IMR-90 (cell line): ENCODE measurements around the gene C2. TPM values are rescaled to one million over a fixed set of nuclear protein-coding genes. Genes with fewer than 3 reads are reported as not detected.

Experiments
- ATAC-seq: fragments of 200-7000 bp; cut with Tn5 transposase; 2 replicates; pipeline ENCODE4 v1.9.1; 2020; ENCODE audit warnings: low read depth, mild to moderate bottlenecking, moderate library complexity
- BruUV-seq: library from RNA; stranded (reverse); fragments of 400-500 nt; replicated peaks from 2 replicates; lab custom pipeline; 2021; lab: Mats Ljungman, UMichigan
- CTCF ChIA-PET: fragments of 300-600 bp; formaldehyde crosslinking; extraction: SDS; loops from one replicate; lab custom pipeline; 2021; ENCODE audit warnings: antibody characterized with exemption; lab: Yijun Ruan, JAX
- POLR2A ChIA-PET: fragments of 300-600 bp; sonication (Branson Sonifier 250); formaldehyde crosslinking; loops from one replicate; lab custom pipeline; 2022; ENCODE audit warnings: antibody characterized with exemption; ENCODE audit not compliant: unreplicated experiment; lab: Charles Lee
- DNase-seq: peaks from one replicate; pipeline ENCODE4 v3.0.0; 2013
- H2AFZ ChIP-seq: replicated peaks from 2 replicates; pipeline ENCODE3; 2013; ENCODE audit warnings: low read length, mild to moderate bottlenecking; ENCODE audit not compliant: poor library complexity
- H2AK5ac ChIP-seq: 2 replicates; pipeline ENCODE4 v1.6.1; 2013; ENCODE audit warnings: low read depth, low read length, inconsistent platforms
- H2AK9ac ChIP-seq: replicated peaks from 2 replicates; pipeline ENCODE3; 2013; ENCODE audit warnings: mild to moderate bottlenecking, low read depth, low read length, moderate library complexity; ENCODE audit not compliant: poor library complexity
- H2BK120ac ChIP-seq: 2 replicates; pipeline ENCODE4 v1.6.1; 2013; ENCODE audit warnings: low read depth, low read length, inconsistent platforms
- H2BK15ac ChIP-seq: 3 replicates; pipeline ENCODE4 v1.6.1; 2013; ENCODE audit warnings: low read depth, low read length, inconsistent platforms
- H2BK20ac ChIP-seq: 2 replicates; pipeline ENCODE4 v1.6.1; 2013; ENCODE audit warnings: low read depth, mild to moderate bottlenecking, inconsistent platforms, low read length, moderate library complexity
- H2BK5ac ChIP-seq: 2 replicates; pipeline ENCODE4 v1.6.1; 2013; ENCODE audit warnings: mild to moderate bottlenecking, low read depth, low read length, inconsistent platforms; ENCODE audit not compliant: poor library complexity, severe bottlenecking
- H3K14ac ChIP-seq: replicated peaks from 2 replicates; pipeline ENCODE4 v1.6.1; 2013; ENCODE audit warnings: low read depth, low read length, inconsistent platforms
- H3K18ac ChIP-seq: 2 replicates; pipeline ENCODE4 v1.6.1; 2013; ENCODE audit warnings: low read depth, low read length, control low read depth
- H3K23ac ChIP-seq: 2 replicates; pipeline ENCODE4 v1.6.1; 2013; ENCODE audit warnings: low read depth, low read length, inconsistent platforms
- H3K27ac ChIP-seq: 2 replicates; pipeline ENCODE4 v1.5.1; 2013; ENCODE audit warnings: mild to moderate bottlenecking, control low read depth, low read length; ENCODE audit not compliant: insufficient read depth
- H3K27me3 ChIP-seq: 2 replicates; pipeline ENCODE4 v1.6.1; 2013; ENCODE audit warnings: low read length; ENCODE audit not compliant: control insufficient read depth, insufficient read depth
- H3K36me3 ChIP-seq: 2 replicates; pipeline ENCODE4 v1.6.1; 2013; ENCODE audit warnings: low read length, mixed read lengths; ENCODE audit not compliant: control insufficient read depth, insufficient read depth
- H3K4ac ChIP-seq: 2 replicates; pipeline ENCODE4 v1.6.1; 2013; ENCODE audit warnings: low read depth, low read length, inconsistent platforms
- H3K4me1 ChIP-seq: 2 replicates; pipeline ENCODE4 v1.6.1; 2013; ENCODE audit warnings: low read length, mixed read lengths; ENCODE audit not compliant: control insufficient read depth, insufficient read depth
- H3K4me2 ChIP-seq: 2 replicates; pipeline ENCODE4 v1.6.1; 2013; ENCODE audit warnings: low read depth, mild to moderate bottlenecking, control low read depth, low read length, moderate library complexity
- H3K4me3 ChIP-seq: 2 replicates; pipeline ENCODE4 v1.5.1; 2013; ENCODE audit warnings: low read depth, mild to moderate bottlenecking, control low read depth, low read length, moderate library complexity; ENCODE audit not compliant: insufficient read depth
- H3K56ac ChIP-seq: 2 replicates; pipeline ENCODE4 v1.6.1; 2013; ENCODE audit warnings: low read length, inconsistent platforms; ENCODE audit not compliant: insufficient read depth; ENCODE audit errors: extremely low read depth
- H3K79me1 ChIP-seq, 2 experiments: 2 replicates each; pipeline ENCODE4 v1.6.1; 2013; ENCODE audit warnings: low read length in 2 of 2, inconsistent platforms in 1 of 2, low read depth in 1 of 2
- H3K9ac ChIP-seq: 2 replicates; pipeline ENCODE4 v1.6.1; 2013; ENCODE audit warnings: low read depth, low read length, control low read depth
- H3K9me1 ChIP-seq: 2 replicates; pipeline ENCODE4 v1.6.1; 2013; ENCODE audit warnings: low read length, inconsistent platforms; ENCODE audit not compliant: insufficient read depth
- H3K9me3 ChIP-seq: 2 replicates; pipeline ENCODE4 v1.6.1; 2013; ENCODE audit warnings: low read length; ENCODE audit not compliant: control insufficient read depth, insufficient read depth
- H4K20me1 ChIP-seq: 2 replicates; pipeline ENCODE4 v1.6.1; 2013; ENCODE audit warnings: low read length, inconsistent platforms; ENCODE audit not compliant: insufficient read depth
- H4K5ac ChIP-seq: 2 replicates; pipeline ENCODE4 v1.6.1; 2013; ENCODE audit warnings: mild to moderate bottlenecking, low read depth, low read length, control low read depth
- H4K8ac ChIP-seq, 2 experiments: 2 replicates each; pipeline ENCODE4 v1.6.1; 2013; ENCODE audit warnings: low read depth in 2 of 2, low read length in 2 of 2, control low read depth in 1 of 2, inconsistent platforms in 1 of 2
- H4K91ac ChIP-seq: 2 replicates; pipeline ENCODE4 v1.6.1; 2013; ENCODE audit warnings: low read depth, low read length, inconsistent platforms; ENCODE audit not compliant: insufficient read depth
- BHLHE40 ChIP-seq: fragments of 150-350 bp; IDR thresholded peaks from 2 replicates; pipeline ENCODE4 v1.6.1; 2016; ENCODE audit warnings: mild to moderate bottlenecking, low read depth, low read length
- CHD1 ChIP-seq: IDR thresholded peaks from 2 replicates; pipeline ENCODE4 v1.6.1; 2012; ENCODE audit warnings: low read depth, low read length, improper control_type of control experiment
- CTCF ChIP-seq: conservative IDR thresholded peaks from 2 replicates; pipeline ENCODE4 v1.5.1; 2012; ENCODE audit warnings: mild to moderate bottlenecking, low read depth, low read length, improper control_type of control experiment
- MAFK ChIP-seq: IDR thresholded peaks from 2 replicates; pipeline ENCODE4 v1.6.1; 2012; ENCODE audit warnings: low read depth, low read length, improper control_type of control experiment
- MAZ ChIP-seq: IDR thresholded peaks from 2 replicates; pipeline ENCODE4 v1.6.1; 2012; ENCODE audit warnings: low read depth, mild to moderate bottlenecking, low read length, improper control_type of control experiment, moderate library complexity, borderline replicate concordance
- POLR2A ChIP-seq: IDR thresholded peaks from 2 replicates; pipeline ENCODE4 v1.6.1; 2012; ENCODE audit warnings: mild to moderate bottlenecking, low read depth, low read length
- RAD21 ChIP-seq: IDR thresholded peaks from 2 replicates; pipeline ENCODE4 v1.6.1; 2012; ENCODE audit warnings: low read length, improper control_type of control experiment
- RCOR1 ChIP-seq: IDR thresholded peaks from 2 replicates; pipeline ENCODE4 v1.6.1; 2012; ENCODE audit warnings: mild to moderate bottlenecking, low read length, improper control_type of control experiment; ENCODE audit not compliant: insufficient replicate concordance
- WGBS, 2 experiments: methylation state at CpG; one replicate each; pipeline versions ENCODE4 v1.1.5 to v1.1.7; 2013; ENCODE audit warnings: missing lambda C conversion rate in 2 of 2; ENCODE audit not compliant: insufficient read length in 1 of 2; ENCODE audit errors: extremely low coverage in 2 of 2; 5-methylcytosine and 5-hydroxymethylcytosine counted together
- dilution Hi-C: fragments of 300-500 bp; cut with HindIII; formaldehyde crosslinking; loops from one replicate; pipeline ENCODE4 v1.14.3; 2018; ENCODE audit warnings: low sequenced_read_pairs; ENCODE audit not compliant: unreplicated experiment
- in situ Hi-C: fragments of 300-500 bp; cut with MboI; formaldehyde crosslinking; loops from 3 replicates; pipeline ENCODE4 v1.14.3; 2019; ENCODE audit warnings: low sequenced_read_pairs, inconsistent platforms, mixed read lengths
- intact Hi-C: fragments of 100-400 bp; cut with micrococcal nuclease; formaldehyde crosslinking; loops from 2 replicates; pipeline ENCODE4 v1.10.0; 2022
- polyA plus RNA-seq, 3 experiments: library from polyadenylated mRNA; depleted of rRNA; stranded (reverse); fragments of >200 nt; gene quantifications; 2 replicates each; pipeline ENCODE4 v1.2.3, GENCODE V29; 2012; ENCODE audit warnings: low replicate concordance in 1 of 3
- total RNA-seq: library from RNA; depleted of rRNA; stranded (reverse); fragments of >200 nt; gene quantifications from 2 replicates; pipeline ENCODE4 v1.2.3, GENCODE V29; 2012

The C2 gene
- total and polyA plus RNA-seq, 2 of the 4 experiments (the other 2 are of a cell fraction): 0.18 to 0.19 TPM

- CTCF ChIA-PET: no interaction called here
Measured at GRCh38 chr6:31899215-31899614, 28.3 kb upstream of the C2 start.

More at GRCh38 chr6:31899215-31899614, 28.3 kb upstream of the C2 start:
- Histone ChIP-seq H2BK20ac (no peak overlapping the region), H4K8ac (no peak overlapping the region), H4K91ac (no peak overlapping the region), H3K27ac (no peak overlapping the region), H4K20me1 (peaks cover 7% of the 10 kb centered on the region), H2AK5ac (no peak overlapping the region), H2BK120ac (no peak overlapping the region), H3K9me3 (no peaks in the 10 kb centered on the region), H3K4me2 (no peak overlapping the region), H3K36me3 (peaks cover 12% of the 10 kb centered on the region; the same call in 1 of the 2 replicates), H3K9ac (no peak overlapping the region; the same call in 1 of the 2 replicates), H3K18ac (no peak overlapping the region), H2AFZ (no peak overlapping the region), H3K9me1 (peaks cover 5% of the 10 kb centered on the region; the same call in 1 of the 2 replicates), H3K56ac (no peak overlapping the region), H2AK9ac (no peak overlapping the region), H3K14ac (no peak overlapping the region), H3K79me1 (peaks cover 22 to 54% of the 10 kb centered on the region in 2 experiments), H3K4me1 (peaks cover 12% of the 10 kb centered on the region), H3K27me3 (no peaks in the 10 kb centered on the region), H2BK15ac (no peak overlapping the region), H3K23ac (no peak overlapping the region; the same call in 1 of the 2 replicates), H4K5ac (no peak overlapping the region), H2BK5ac (no peak overlapping the region), H3K4me3 (no peak overlapping the region), H3K4ac (no peak overlapping the region)
- 64% methylated on average over 4 of the region's 5 CpGs; no CpG with 5 or more reads in 1 of the 2 experiments for WGBS, 2 experiments
- dilution Hi-C loops: no loop called here
- in situ Hi-C loops: no loop called here
- POLR2A ChIA-PET: interaction anchor here (1.0 kb wide), 1 partner anchor 47 kb away, joined by 3 read pairs; the partner anchor contains the start of gene CFB
- no TSS peak for BruUV-seq
- intact Hi-C loops: no loop called here
- TF ChIP-seq CHD1: no peak
- TF ChIP-seq MAFK: no peak
- TF ChIP-seq BHLHE40: no peak
- TF ChIP-seq CTCF: no peak
- TF ChIP-seq RCOR1: no peak
- TF ChIP-seq POLR2A: no peak
- TF ChIP-seq MAZ: no peak
- TF ChIP-seq RAD21: no peak
- ATAC-seq (no peak), DNase-seq (no peak)
